CD4-positive, alpha-beta T cell (primary cell): ENCODE results near the gene DAPK1. TPM values are rescaled to one million over a fixed set of nuclear protein-coding genes. Genes with fewer than 3 reads are reported as not detected.
A peak's percentile ranks its signal among the peaks of the same experiment; 100 is the strongest.

Source experiments
- ATAC-seq: fragments of 200-7000 bp; cut with Tn5 transposase; one replicate; pipeline ENCODE4 v1.10.0; 2022; ENCODE audit warnings: mild to moderate bottlenecking; ENCODE audit not compliant: poor library complexity
- CTCF ChIA-PET: fragments of 350-600 bp; sonication (Branson Sonifier 250); formaldehyde crosslinking; loops from one replicate; lab custom pipeline; 2021; ENCODE audit warnings: antibody characterized with exemption, inconsistent platforms; lab: Charles Lee
- POLR2A ChIA-PET: fragments of 350-600 bp; sonication (Branson Sonifier 250); formaldehyde crosslinking; loops from one replicate; lab custom pipeline; 2021; ENCODE audit warnings: antibody characterized with exemption, inconsistent platforms; lab: Charles Lee
- DNase-seq, 14 experiments: peaks; one replicate each; pipeline ENCODE4 v3.0.0-alpha.2; 2013 to 2020; ENCODE audit warnings: mixed read lengths in 2 of 14
- H3K27ac ChIP-seq, 2 donors: one replicate each; pipeline versions ENCODE4 v1.5.1 to v1.7.0; 2013; ENCODE audit warnings: low read length in 2 of 2, low read depth in 1 of 2, mild to moderate bottlenecking in 1 of 2
- H3K27me3 ChIP-seq, 2 experiments: 1 replicate in 1 of 2; 2 replicates in 1 of 2; pipeline versions ENCODE4 v1.6.1 to v1.7.0; 2013; ENCODE audit warnings: low read length in 2 of 2, control low read depth in 1 of 2, mild to moderate bottlenecking in 1 of 2, moderate library complexity in 1 of 2; ENCODE audit not compliant: insufficient read depth in 2 of 2, control insufficient read depth in 1 of 2
- H3K36me3 ChIP-seq: one replicate; pipeline ENCODE4 v1.6.1; 2013; ENCODE audit warnings: low read length, control low read depth; ENCODE audit not compliant: insufficient read depth
- H3K4me1 ChIP-seq: one replicate; pipeline ENCODE4 v1.6.1; 2013; ENCODE audit warnings: low read length, control low read depth; ENCODE audit not compliant: insufficient read depth
- H3K4me3 ChIP-seq: one replicate; pipeline ENCODE4 v1.5.1; 2013; ENCODE audit warnings: mild to moderate bottlenecking, low read length, moderate library complexity
- H3K9me3 ChIP-seq, 2 experiments: 1 replicate in 1 of 2; 2 replicates in 1 of 2; pipeline versions ENCODE4 v1.6.1 to v1.7.0; 2013; ENCODE audit warnings: low read length in 2 of 2, mild to moderate bottlenecking in 2 of 2, control low read depth in 1 of 2, moderate library complexity in 1 of 2; ENCODE audit not compliant: control insufficient read depth in 1 of 2, insufficient read depth in 1 of 2
- H3K27ac Mint-ChIP-seq: one replicate; pipeline ENCODE4 v1.8.0; 2020; ENCODE audit warnings: mixed read lengths
- H3K27me3 Mint-ChIP-seq: one replicate; pipeline ENCODE4 v1.8.0; 2021; ENCODE audit warnings: mixed read lengths
- H3K36me3 Mint-ChIP-seq: one replicate; pipeline ENCODE4 v1.8.0; 2021; ENCODE audit warnings: low read depth, mixed read lengths
- H3K4me1 Mint-ChIP-seq: one replicate; pipeline ENCODE4 v1.8.0; 2021; ENCODE audit warnings: low read depth, mixed read lengths
- H3K4me3 Mint-ChIP-seq: one replicate; pipeline ENCODE4 v1.8.0; 2020; ENCODE audit warnings: mild to moderate bottlenecking, mixed read lengths
- H3K9me3 Mint-ChIP-seq: one replicate; pipeline ENCODE4 v1.8.0; 2020; ENCODE audit warnings: mixed read lengths
- intact Hi-C, 2 experiments: fragments of 100-400 bp; cut with DNase I in 1 of 2; cut with micrococcal nuclease in 1 of 2; formaldehyde crosslinking; loops; one replicate each; pipeline versions ENCODE4 v1.15.1 to v1.9.0; 2023 to 2025; cut with DNase I, micrococcal nuclease
- total RNA-seq, 174 experiments: library from RNA in 2 of 174; stranded (reverse) in 2 of 174; gene quantifications; one replicate each; pipeline ENCODE4 v1.2.3 and lab custom pipeline; 2021 to 2026
- TF ChIP-seq, protein P1 (sequence below): fragments of 200-600 bp; IDR thresholded peaks from one replicate; pipeline ENCODE4 v1.8.0; 2022; ENCODE audit warnings: antibody characterized with exemption, mild to moderate bottlenecking

DAPK1 gene
- total RNA-seq, 2 experiments from 2014 or later = 2.7 TPM

DNA sequence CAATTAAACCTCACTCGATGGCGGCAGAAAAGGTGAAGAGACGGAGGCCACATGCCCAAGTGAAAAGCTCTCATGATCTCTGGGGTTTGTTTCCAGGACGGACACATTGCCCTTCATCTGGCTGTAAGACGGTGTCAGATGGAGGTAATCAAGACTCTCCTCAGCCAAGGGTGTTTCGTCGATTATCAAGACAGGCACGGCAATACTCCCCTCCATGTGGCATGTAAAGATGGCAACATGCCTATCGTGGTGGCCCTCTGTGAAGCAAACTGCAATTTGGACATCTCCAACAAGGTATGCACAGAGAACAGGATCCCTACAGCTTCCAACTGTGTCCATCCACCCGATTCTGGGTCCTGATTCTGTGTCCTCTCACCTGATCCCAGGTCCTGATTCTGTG, 153.8 kb downstream of the DAPK1 start:
- Histone ChIP-seq H3K4me3 (no peak overlapping the region), H3K9me3 (no peaks in the 10 kb centered on the region), H3K27ac (no peak overlapping the region), H3K36me3 (no peaks in the 10 kb centered on the region), H3K4me1 (no peaks in the 10 kb centered on the region), H3K27me3 (no peaks in the 10 kb centered on the region)
- DNase-seq (no peak), ATAC-seq (no peak)
- POLR2A ChIA-PET = no interaction called here
- CTCF ChIA-PET = no interaction called here
- Mint-ChIP-seq H3K4me3 (no peak overlapping the region), H3K36me3 (no peaks in the 10 kb centered on the region), H3K27me3 (peaks cover 5% of the 10 kb centered on the region), H3K9me3 (no peaks in the 10 kb centered on the region), H3K4me1 (no peaks in the 10 kb centered on the region), H3K27ac (no peak overlapping the region)
- TF ChIP-seq, protein P1, sequence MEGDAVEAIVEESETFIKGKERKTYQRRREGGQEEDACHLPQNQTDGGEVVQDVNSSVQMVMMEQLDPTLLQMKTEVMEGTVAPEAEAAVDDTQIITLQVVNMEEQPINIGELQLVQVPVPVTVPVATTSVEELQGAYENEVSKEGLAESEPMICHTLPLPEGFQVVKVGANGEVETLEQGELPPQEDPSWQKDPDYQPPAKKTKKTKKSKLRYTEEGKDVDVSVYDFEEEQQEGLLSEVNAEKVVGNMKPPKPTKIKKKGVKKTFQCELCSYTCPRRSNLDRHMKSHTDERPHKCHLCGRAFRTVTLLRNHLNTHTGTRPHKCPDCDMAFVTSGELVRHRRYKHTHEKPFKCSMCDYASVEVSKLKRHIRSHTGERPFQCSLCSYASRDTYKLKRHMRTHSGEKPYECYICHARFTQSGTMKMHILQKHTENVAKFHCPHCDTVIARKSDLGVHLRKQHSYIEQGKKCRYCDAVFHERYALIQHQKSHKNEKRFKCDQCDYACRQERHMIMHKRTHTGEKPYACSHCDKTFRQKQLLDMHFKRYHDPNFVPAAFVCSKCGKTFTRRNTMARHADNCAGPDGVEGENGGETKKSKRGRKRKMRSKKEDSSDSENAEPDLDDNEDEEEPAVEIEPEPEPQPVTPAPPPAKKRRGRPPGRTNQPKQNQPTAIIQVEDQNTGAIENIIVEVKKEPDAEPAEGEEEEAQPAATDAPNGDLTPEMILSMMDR = no peak
- intact Hi-C loops = no loop called here

- Histone ChIP-seq H3K4me3 (no peak overlapping the region), H3K4me1 (no peaks in the 10 kb centered on the region), H3K27ac (no peak overlapping the region), H3K36me3 (no peaks in the 10 kb centered on the region), H3K9me3 (no peaks in the 10 kb centered on the region), H3K27me3 (peaks cover 0 to 2% of the 10 kb centered on the region in 2 experiments)
- no peak overlapping the region for H3K27ac Mint-ChIP-seq
- H3K9me3 Mint-ChIP-seq = no peaks in the 10 kb centered on the region
- H3K36me3 Mint-ChIP-seq = no peaks in the 10 kb centered on the region
- ATAC-seq (no peak), DNase-seq (peak in 1 of 14 experiments; percentile 5)
- H3K27me3 Mint-ChIP-seq = peaks cover 5% of the 10 kb centered on the region
- intact Hi-C loops = no loop called here
- H3K4me1 Mint-ChIP-seq = no peaks in the 10 kb centered on the region
- TF ChIP-seq, protein P1 = no peak
- no peak overlapping the region for H3K4me3 Mint-ChIP-seq
- POLR2A ChIA-PET = no interaction called here
- CTCF ChIA-PET = no interaction called here
Observed at GRCh38 chr9:87653941-87654340, 156.3 kb downstream of the DAPK1 start.

DNA sequence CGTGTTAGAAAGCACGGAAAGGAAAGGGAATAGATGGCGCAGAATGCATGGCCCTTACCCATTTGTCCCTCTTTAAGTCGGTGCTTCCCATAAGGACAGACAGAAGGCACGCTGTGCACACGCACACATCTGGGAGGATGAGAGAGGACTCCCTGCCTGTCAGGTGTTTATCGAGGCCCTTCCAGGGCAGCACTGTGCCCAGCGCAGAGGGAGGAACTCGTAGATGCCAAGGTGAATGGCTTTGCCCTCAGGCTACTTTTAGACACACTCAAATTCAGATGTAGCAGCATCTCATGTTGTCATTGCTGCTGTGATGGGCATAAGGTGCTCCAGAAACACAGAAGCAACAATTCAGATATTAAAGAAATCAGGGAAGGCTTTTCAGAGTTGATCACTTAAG, 158.1 kb downstream of the DAPK1 start:
- no peak overlapping the region for H3K4me3 Mint-ChIP-seq
- no peaks in the 10 kb centered on the region for H3K9me3 Mint-ChIP-seq
- H3K27ac Mint-ChIP-seq = no peak overlapping the region
- no peaks in the 10 kb centered on the region for H3K36me3 Mint-ChIP-seq
- Histone ChIP-seq H3K27me3 (peaks cover 0 to 2% of the 10 kb centered on the region in 2 experiments), H3K4me1 (no peaks in the 10 kb centered on the region), H3K27ac (no peak overlapping the region), H3K36me3 (no peaks in the 10 kb centered on the region), H3K4me3 (no peak overlapping the region), H3K9me3 (peaks cover 0 to 11% of the 10 kb centered on the region in 2 experiments)
- ATAC-seq (no peak), DNase-seq (no peak)
- ChIA-PET CTCF (no interaction called here), POLR2A (no interaction called here)
- intact Hi-C loops = no loop called here
- H3K4me1 Mint-ChIP-seq = no peaks in the 10 kb centered on the region
- H3K27me3 Mint-ChIP-seq = peaks cover 5% of the 10 kb centered on the region
- TF ChIP-seq, protein P1 = no peak
